Measurements from ENCODE around the gene SLC5A6. TPM values are rescaled to one million over a fixed set of nuclear protein-coding genes. Genes with fewer than 3 reads are reported as not detected.
"Not testable (repeated sequence)": the region's sequence is repeated elsewhere in the genome, so short reads cannot be mapped to it uniquely, and the experiment has no call there.

SLC5A6 gene
- total RNA-seq, 1 donor = 48.4 TPM

DNA sequence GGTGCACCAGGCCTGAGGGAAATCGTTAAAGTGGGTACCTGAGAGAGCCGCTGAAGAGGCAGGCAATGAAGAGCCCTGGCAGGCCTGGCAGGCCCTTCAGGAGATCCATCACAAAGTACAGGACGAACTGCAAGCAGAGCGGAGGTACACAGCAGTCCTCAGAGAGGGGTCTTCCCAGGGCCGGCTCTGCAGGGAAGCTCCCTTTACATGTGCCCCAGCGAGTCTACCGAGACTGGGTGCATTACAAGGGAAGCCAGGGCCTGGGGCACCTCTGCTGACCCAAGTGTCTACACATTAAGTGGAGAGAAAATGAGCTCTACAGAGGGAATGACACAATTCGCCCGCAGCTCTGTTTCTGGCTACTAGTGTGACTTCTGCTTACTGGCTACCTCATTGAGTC, 8.3 kb downstream of the SLC5A6 start:
- H3K27me3 ChIP-seq (ENCODE audit: insufficient read depth, low read length) = no peaks in the 10 kb centered on the region
- H3K9me3 ChIP-seq (ENCODE audit: low read depth, low read length) = no peaks in the 10 kb centered on the region
- no peaks in the 10 kb centered on the region for H3K4me1 ChIP-seq (ENCODE audit: insufficient read depth, low read length)
- no peak overlapping the region for H3K4me3 ChIP-seq (ENCODE audit: low read length)

- Histone ChIP-seq H3K4me1 (ENCODE audit: insufficient read depth, low read length) (no peaks in the 10 kb centered on the region), H3K9me3 (ENCODE audit: low read depth, low read length) (no peaks in the 10 kb centered on the region), H3K27me3 (ENCODE audit: insufficient read depth, low read length) (no peaks in the 10 kb centered on the region), H3K4me3 (ENCODE audit: low read length) (no peak overlapping the region)
Observed at GRCh38 chr2:27202854-27203253, 9.2 kb downstream of the SLC5A6 start.

DNA sequence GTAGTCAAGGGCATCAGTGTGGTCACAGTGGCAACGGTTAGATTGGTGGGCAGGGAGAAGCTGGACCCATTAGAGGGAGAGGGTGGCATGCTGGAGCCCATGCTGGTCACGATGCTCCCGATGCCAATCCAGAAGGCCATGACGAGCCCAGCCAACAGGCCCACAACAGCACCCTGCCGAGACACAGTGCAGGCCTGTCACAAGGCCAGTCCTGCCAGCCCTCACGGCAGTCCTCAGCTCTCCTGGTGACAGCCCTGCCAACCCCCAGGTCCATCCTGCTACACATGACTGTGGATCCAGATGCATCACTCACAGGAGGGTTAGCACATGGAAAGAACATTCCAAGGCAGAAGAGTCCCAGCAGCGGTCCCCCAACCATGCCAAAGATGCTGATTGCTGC, 10.4 kb downstream of the SLC5A6 start:
- no peaks in the 10 kb centered on the region for H3K27me3 ChIP-seq (ENCODE audit: insufficient read depth, low read length)
- H3K9me3 ChIP-seq (ENCODE audit: low read depth, low read length) = no peaks in the 10 kb centered on the region
- H3K4me1 ChIP-seq (ENCODE audit: insufficient read depth, low read length) = no peaks in the 10 kb centered on the region
- H3K4me3 ChIP-seq (ENCODE audit: low read length) = no peak overlapping the region

DNA sequence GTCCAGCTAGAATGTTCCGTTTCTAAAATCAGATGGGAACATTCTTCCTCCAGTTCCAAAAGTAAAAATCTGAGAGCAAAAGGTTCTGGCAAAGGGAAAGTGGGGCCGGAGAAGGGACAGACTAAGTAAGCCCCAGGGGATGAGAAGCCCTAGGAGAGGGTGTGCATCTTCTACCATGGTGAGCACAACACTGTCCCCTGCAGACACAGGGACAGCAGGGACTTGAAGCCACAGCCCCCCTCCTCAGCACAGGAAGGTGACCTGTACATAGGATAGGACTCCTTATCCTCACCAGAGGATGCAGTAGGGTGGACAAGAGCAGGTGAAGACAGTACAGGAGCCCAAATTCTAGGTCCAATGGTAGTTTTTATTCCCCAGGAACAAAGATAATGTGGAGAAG, 12.8 kb downstream of the SLC5A6 start:
- Histone ChIP-seq H3K4me3 (ENCODE audit: low read length) (no peak overlapping the region), H3K27me3 (ENCODE audit: insufficient read depth, low read length) (no peaks in the 10 kb centered on the region), H3K9me3 (ENCODE audit: low read depth, low read length) (no peaks in the 10 kb centered on the region), H3K4me1 (ENCODE audit: insufficient read depth, low read length) (no peaks in the 10 kb centered on the region)

- H3K4me1 ChIP-seq (ENCODE audit: insufficient read depth, low read length) = no peaks in the 10 kb centered on the region
- H3K27me3 ChIP-seq (ENCODE audit: insufficient read depth, low read length) = no peaks in the 10 kb centered on the region
- H3K9me3 ChIP-seq (ENCODE audit: low read depth, low read length) = no peaks in the 10 kb centered on the region
- no peak overlapping the region for H3K4me3 ChIP-seq (ENCODE audit: low read length)
Observed at GRCh38 chr2:27198627-27199026, 13.4 kb downstream of the SLC5A6 start.

DNA sequence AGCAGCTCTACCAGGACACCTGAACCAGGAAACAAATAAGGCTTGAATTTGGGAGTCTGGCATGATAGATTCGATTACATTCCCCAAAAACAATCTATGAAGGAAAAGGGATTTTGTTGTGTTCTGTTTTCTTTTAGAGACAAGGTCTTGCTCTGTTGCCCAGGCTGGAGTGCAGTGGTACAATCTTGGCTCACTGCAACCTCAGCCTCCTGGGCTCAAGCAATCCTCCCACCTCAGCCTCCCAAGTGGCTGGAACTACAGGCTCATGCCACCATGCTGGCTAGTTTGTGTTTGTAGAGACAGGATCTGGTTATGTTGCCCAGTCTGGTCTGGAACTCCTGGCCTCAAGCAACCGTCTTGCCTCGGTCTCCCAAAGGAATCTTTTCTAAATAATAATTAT, 14.0 kb downstream of the SLC5A6 start:
- H3K27me3 ChIP-seq (ENCODE audit: insufficient read depth, low read length); H3K4me3 ChIP-seq (ENCODE audit: low read length); H3K9me3 ChIP-seq (ENCODE audit: low read depth, low read length); H3K4me1 ChIP-seq (ENCODE audit: insufficient read depth, low read length): not testable (repeated sequence)

- not testable (repeated sequence) for H3K27me3 ChIP-seq (ENCODE audit: insufficient read depth, low read length); H3K9me3 ChIP-seq (ENCODE audit: low read depth, low read length); H3K4me1 ChIP-seq (ENCODE audit: insufficient read depth, low read length); H3K4me3 ChIP-seq (ENCODE audit: low read length)
Observed at GRCh38 chr2:27195799-27196198, 16.3 kb downstream of the SLC5A6 start.

DNA sequence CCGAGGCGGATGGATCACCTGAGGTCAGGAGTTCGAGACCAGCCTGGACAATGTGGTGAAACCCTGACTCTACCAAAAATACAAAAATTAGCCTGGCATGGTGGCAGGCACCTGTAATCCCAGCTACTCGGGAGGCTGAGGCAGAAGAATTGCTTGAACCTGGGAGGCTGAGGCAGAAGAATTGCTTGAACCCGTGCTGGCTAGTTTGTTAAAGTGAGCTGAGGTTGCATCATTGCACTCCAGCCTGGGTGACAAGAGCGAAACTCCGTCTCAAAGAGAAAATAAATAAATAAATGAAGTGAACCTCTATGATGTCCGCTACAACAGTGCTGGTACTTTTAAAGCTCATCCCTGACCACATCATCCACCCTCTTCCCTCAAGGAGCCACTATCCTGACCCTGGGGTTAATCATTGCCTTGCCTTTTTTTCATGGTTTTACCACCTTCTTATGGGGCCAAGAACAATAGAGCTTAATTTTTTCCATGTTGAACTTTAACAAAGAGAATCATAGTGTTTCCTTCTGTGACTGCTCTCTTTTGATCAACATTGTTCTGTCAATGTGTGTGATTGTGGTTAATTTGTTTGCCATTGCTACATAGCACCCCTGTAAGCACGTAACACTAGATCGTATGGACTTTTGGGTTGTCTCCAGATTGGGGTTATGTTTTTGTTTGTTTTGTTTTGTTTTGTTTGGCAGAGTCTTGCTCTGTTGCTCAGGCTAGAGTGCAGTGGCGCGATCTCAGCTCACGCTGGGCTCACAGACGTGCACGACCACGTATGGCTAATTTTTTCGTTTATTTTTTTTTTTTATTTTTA, 17.3 kb downstream of the SLC5A6 start:
- Histone ChIP-seq H3K4me1 (ENCODE audit: insufficient read depth, low read length) (no peaks in the 10 kb centered on the region), H3K4me3 (ENCODE audit: low read length) (no peak overlapping the region), H3K27me3 (ENCODE audit: insufficient read depth, low read length) (no peaks in the 10 kb centered on the region), H3K9me3 (ENCODE audit: low read depth, low read length) (no peaks in the 10 kb centered on the region)

DNA sequence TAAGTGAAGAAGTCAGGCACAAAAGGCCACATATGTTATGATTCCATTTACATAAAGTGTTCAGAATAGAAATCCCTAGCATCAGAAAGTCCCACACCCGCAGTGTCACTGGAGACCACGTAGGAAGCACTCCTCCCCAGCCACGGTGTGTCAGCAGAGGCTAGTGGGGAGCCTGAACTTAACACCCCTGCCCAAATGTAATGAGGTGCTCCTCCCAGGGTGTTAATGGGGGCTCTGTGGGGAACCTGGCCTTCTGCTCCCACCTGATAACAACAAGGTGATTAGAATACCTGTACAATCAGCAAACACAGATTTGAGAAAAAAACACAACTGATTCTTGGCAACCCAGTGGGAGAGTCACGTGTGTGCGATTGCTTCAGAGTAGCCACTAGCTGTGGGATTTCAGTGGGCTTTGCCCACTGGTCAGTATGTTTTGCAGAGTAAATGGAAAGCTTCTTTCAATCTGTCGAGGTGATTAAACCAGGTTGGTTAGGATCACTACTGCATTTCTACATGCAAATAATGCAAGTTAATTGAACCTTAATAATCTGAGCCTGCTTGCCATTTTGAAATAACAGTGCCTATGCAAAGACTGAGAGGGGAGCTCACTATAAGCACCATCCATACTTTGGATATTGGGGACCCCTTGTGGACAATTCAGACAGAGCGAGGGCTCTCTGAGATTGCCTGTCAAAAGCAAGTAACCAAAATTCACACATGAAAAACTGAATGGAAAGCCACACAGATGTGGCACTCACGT, 20.8 kb downstream of the SLC5A6 start:
- no peaks in the 10 kb centered on the region for H3K27me3 ChIP-seq (ENCODE audit: insufficient read depth, low read length)
- no peaks in the 10 kb centered on the region for H3K4me1 ChIP-seq (ENCODE audit: insufficient read depth, low read length)
- no peak overlapping the region for H3K4me3 ChIP-seq (ENCODE audit: low read length)
- no peaks in the 10 kb centered on the region for H3K9me3 ChIP-seq (ENCODE audit: low read depth, low read length)

DNA sequence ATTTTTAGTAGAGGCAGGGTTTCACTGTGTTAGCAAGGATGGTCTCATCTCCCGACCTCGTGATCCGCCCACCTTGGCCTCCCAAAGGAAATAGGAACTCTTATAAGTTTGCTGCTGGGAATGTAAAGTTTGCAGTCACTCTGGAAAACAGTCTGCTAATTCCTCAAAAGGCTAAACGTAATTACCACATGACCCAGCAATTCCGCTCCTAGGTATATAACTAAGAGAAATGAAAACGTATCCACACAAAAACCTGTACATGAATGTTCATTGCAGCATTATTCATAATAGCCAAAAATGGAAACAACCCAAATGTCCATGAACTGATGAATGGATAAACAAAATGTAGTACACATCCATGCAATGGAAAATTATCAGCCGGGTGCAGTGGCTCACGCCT, 22.1 kb downstream of the SLC5A6 start:
- no peaks in the 10 kb centered on the region for H3K27me3 ChIP-seq (ENCODE audit: insufficient read depth, low read length)
- H3K4me1 ChIP-seq (ENCODE audit: insufficient read depth, low read length) = no peaks in the 10 kb centered on the region
- H3K4me3 ChIP-seq (ENCODE audit: low read length) = no peak overlapping the region
- H3K9me3 ChIP-seq (ENCODE audit: low read depth, low read length) = no peaks in the 10 kb centered on the region

- Histone ChIP-seq H3K27me3 (ENCODE audit: insufficient read depth, low read length) (no peaks in the 10 kb centered on the region), H3K4me3 (ENCODE audit: low read length) (no peak overlapping the region), H3K4me1 (ENCODE audit: insufficient read depth, low read length) (no peaks in the 10 kb centered on the region), H3K9me3 (ENCODE audit: low read depth, low read length) (no peaks in the 10 kb centered on the region)
Observed at GRCh38 chr2:27186613-27187345, 25.3 kb downstream of the SLC5A6 start.

GRCh38 chr2:27185331-27186026, 26.6 kb downstream of the SLC5A6 start:
- Histone ChIP-seq H3K27me3 (ENCODE audit: insufficient read depth, low read length) (no peaks in the 10 kb centered on the region), H3K4me3 (ENCODE audit: low read length) (no peak overlapping the region), H3K4me1 (ENCODE audit: insufficient read depth, low read length) (no peaks in the 10 kb centered on the region), H3K9me3 (ENCODE audit: low read depth, low read length) (no peaks in the 10 kb centered on the region)

- Histone ChIP-seq H3K9me3 (ENCODE audit: low read depth, low read length) (no peaks in the 10 kb centered on the region), H3K4me3 (ENCODE audit: low read length) (no peak overlapping the region), H3K4me1 (ENCODE audit: insufficient read depth, low read length) (no peaks in the 10 kb centered on the region), H3K27me3 (ENCODE audit: insufficient read depth, low read length) (peaks cover 8% of the 10 kb centered on the region)
Observed at GRCh38 chr2:27184115-27184514, 28.0 kb downstream of the SLC5A6 start.

DNA sequence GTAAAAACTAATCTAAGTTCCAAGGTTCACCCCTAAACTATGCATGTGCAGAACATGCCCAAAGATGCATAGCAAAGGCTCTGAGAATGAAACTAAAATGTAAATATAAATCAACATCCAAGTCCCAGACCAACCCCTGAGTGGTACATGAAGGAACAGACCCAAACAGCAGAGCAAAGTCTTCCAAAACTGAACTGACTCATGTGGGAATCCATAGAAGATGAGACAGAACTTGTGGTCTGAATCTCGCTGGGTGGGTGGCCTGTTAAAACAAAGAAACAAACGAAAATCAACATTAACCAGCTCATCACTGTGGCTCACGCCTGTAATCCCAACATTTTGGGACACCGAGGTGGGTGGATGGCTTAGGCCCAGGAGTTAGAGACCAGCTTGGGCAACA, 29.7 kb downstream of the SLC5A6 start:
- no peaks in the 10 kb centered on the region for H3K4me1 ChIP-seq (ENCODE audit: insufficient read depth, low read length)
- H3K4me3 ChIP-seq (ENCODE audit: low read length) = no peak overlapping the region
- no peaks in the 10 kb centered on the region for H3K9me3 ChIP-seq (ENCODE audit: low read depth, low read length)
- peaks cover 9% of the 10 kb centered on the region for H3K27me3 ChIP-seq (ENCODE audit: insufficient read depth, low read length)
